NCI-H1694 treated with DMSO at 0.1 percent for 48 hours (cell line): ENCODE data around the gene SPATA1.

Source experiments
- DNase-seq: peaks from one replicate; lab custom pipeline; 2025; lab: John Stamatoyannopoulos, UW

SPATA1 gene

GRCh38 chr1:84597011-84597410 lies 90.8 kb downstream of the SPATA1 start:
- DNase-seq: no peak

- DNase-seq: no peak
Observed at GRCh38 chr1:84598418-84598817, 92.2 kb downstream of the SPATA1 start.

- no peak for DNase-seq
Observed at GRCh38 chr1:84598846-84599741, 92.9 kb downstream of the SPATA1 start.

- no peak for DNase-seq
Observed at GRCh38 chr1:84600796-84601195, 94.6 kb downstream of the SPATA1 start.

GRCh38 chr1:84603223-84603622 lies 97.0 kb downstream of the SPATA1 start:
- no peak for DNase-seq

GRCh38 chr1:84603941-84604830 lies 98.0 kb downstream of the SPATA1 start:
- no peak for DNase-seq

GRCh38 chr1:84605157-84605556 lies 99.0 kb downstream of the SPATA1 start:
- DNase-seq: no peak

- DNase-seq: no peak
Observed at GRCh38 chr1:84606977-84607376, 100.8 kb downstream of the SPATA1 start.

GRCh38 chr1:84611091-84611490 lies 104.9 kb downstream of the SPATA1 start:
- DNase-seq: no peak

GRCh38 chr1:84611796-84612195 lies 105.6 kb downstream of the SPATA1 start:
- no peak for DNase-seq

GRCh38 chr1:84613026-84613425 lies 106.8 kb downstream of the SPATA1 start:
- no peak for DNase-seq

GRCh38 chr1:84613887-84614286 lies 107.7 kb downstream of the SPATA1 start:
- no peak for DNase-seq

GRCh38 chr1:84615790-84616189 lies 109.6 kb downstream of the SPATA1 start:
- DNase-seq: no peak
